GM18508 (cell line): Measurements from ENCODE around the gene NDUFV1.
"Not testable (repeated sequence)": the region's sequence is repeated elsewhere in the genome, so short reads cannot be mapped to it uniquely, and the experiment has no call there.

ENCODE experiments used
- ATAC-seq: cut with Tn5 transposase; IDR thresholded peaks from one replicate; pipeline ENCODE4 v1.9.1; 2021; ENCODE audit warnings: moderate number of reproducible peaks; ENCODE audit not compliant: insufficient read depth, unreplicated experiment

NDUFV1 gene

DNA sequence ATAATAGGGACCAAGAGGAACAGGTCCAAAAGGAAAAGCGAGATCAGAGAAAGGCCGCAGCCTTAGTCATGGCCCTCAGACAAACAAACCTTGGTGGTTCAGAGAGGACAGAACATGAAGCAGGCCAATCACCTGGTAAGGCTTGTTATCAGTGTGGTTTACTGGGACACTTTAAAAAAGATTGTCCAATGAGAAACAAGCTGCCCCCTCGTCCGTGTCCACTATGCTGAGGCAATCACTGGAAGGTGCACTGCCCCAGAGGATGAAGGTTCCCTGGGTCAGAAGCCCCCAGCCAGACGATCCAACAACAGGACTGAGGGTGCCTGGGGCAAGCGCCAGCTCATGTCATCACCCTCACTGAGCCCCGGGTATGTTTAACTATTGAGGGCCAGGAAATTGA is 16.2 kb downstream of the NDUFV1 start:
- not testable (repeated sequence) for ATAC-seq

DNA sequence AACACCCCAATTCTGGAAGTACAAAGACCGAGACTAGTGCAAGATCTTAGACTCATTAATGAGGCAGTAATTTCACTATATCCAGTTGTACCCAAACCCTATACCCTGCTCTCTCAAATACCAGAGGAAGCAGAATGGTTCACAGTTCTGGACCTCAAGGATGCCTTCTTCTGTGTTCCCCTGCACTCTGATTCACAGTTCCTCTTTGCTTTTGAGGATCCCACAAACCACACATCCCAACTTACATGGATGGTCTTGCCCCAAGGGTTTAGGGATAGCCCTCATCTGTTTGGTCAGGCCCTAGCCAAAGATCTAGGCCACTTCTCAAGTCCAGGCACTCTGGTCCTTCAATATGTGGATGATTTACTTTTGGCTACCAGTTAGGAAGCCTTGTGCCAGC is 17.1 kb downstream of the NDUFV1 start:
- ATAC-seq = not testable (repeated sequence)

- ATAC-seq = not testable (repeated sequence)
Observed at GRCh38 chr11:67626131-67626833, 19.5 kb downstream of the NDUFV1 start.

GRCh38 chr11:67626970-67627369 is 20.2 kb downstream of the NDUFV1 start:
- ATAC-seq = no peak

DNA sequence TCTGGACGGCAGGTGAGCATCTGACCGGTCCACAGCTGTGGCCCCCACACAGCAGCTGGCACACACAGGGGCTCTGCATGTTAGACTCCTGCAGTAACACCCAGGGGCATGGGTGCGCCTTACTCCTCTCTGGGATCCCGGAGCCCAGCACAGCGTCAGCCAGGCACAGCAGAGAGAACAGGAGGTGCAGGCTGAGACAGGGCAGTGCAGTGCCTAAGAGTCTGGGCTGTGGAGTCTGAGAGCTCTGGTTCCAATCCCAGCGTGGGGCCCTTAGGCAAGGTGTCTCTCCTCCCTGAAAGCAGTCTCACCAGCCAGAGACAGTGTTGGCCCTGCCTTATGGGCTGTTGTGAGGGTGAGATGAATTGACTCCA is 20.7 kb downstream of the NDUFV1 start:
- no peak for ATAC-seq

- no peak for ATAC-seq
Observed at GRCh38 chr11:67627812-67628624, 21.3 kb downstream of the NDUFV1 start.

DNA sequence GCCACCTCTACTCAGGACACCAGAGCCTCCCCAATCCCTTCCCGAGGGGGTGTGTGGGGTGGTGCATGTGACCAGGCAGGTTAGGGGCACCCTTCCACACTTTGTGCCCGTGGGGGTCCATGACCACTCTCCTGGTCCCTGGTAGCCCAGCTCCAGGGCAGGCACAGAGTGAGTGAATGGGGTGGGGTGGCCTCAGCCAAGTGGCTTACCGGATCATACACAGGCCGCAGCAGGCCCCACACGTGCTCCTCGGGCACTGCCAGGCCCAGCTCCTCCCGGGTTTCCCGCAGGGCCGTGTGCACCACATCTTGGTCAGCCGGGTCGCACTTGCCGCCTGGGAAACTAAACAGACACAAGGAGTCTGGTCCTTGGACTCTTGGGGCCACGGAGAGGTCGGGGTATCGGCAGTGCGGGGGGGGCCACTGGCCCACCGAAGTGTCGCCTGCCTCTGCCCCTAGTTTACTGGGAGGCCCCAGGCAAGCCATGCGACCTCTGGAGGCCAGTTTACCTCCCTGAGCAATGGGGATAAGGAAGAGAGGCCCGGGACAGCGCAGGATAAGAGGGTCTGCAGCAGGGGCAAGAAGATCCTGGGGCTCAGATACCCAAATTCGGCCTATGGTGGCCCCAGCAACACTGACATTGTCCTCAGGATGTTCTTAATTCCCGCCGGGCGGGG is 22.1 kb downstream of the NDUFV1 start:
- ATAC-seq = no peak

- no peak for ATAC-seq
Observed at GRCh38 chr11:67629386-67630227, 22.9 kb downstream of the NDUFV1 start, which contains the start of gene NUDT8. Gene NUDT8, minus strand, starts transcription at chr11:67629937. Its CDS starts 26 bp downstream, at chr11:67629911.

- ATAC-seq = no peak
Observed at GRCh38 chr11:67630228-67630942, 23.6 kb downstream of the NDUFV1 start.

GRCh38 chr11:67630943-67631331 is 24.2 kb downstream of the NDUFV1 start:
- ATAC-seq = no peak

- no peak for ATAC-seq
Observed at GRCh38 chr11:67631411-67631810, 24.7 kb downstream of the NDUFV1 start.

GRCh38 chr11:67631853-67632174 is 25.1 kb downstream of the NDUFV1 start:
- no peak for ATAC-seq

- ATAC-seq = no peak
Observed at GRCh38 chr11:67632175-67632981, 25.6 kb downstream of the NDUFV1 start.

GRCh38 chr11:67632982-67633755 is 26.4 kb downstream of the NDUFV1 start:
- ATAC-seq = no peak

DNA sequence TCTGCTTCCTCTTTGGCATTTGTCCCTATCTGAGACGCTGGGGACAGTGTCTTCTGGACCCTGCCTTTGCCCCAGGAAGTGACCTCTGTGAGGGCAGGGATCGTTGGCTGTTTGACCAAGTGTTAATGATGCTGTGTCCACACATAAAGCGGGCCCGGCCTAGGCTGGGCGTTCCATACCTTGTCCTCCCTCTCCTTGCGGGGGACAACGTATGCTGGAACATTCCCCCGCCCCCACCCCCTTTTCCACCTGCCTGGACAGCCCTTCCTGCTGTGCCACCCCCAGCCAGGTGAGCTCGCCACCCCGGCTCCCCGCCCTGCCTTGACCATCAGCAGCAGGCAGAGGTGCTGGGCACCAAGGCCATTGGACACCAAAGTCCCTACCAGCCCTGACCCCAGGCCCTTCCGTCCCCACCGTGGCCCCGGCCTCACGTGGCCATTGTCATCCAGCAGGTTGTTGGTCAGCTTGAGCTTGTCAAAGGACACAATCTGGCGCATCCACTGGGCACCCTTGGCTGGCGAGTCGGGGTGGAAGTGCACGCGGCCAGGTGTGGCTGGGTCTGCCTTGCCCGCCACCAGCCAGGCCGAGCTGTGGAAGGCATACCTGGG is 27.1 kb downstream of the NDUFV1 start:
- ATAC-seq = no peak

- ATAC-seq = no peak
Observed at GRCh38 chr11:67634366-67635230, 27.9 kb downstream of the NDUFV1 start.

DNA sequence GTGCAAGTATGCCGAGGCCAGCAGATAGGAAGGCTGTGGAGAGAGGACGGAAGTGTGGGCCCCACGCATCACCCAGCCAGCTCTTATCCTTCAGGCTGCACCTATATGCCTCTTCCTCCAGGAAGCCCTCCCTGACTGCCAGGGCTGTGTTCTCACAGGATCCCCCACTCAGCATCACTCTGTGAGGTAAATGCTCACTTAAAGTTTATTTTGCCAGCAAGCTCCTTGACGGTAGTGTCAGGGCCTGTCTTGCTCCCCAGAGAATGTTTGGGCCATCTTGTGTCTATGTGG is 28.4 kb downstream of the NDUFV1 start:
- no peak for ATAC-seq
